GM18517 (cell line): ENCODE results near the gene BPIFB3.

Experiments
- ATAC-seq: cut with Tn5 transposase; IDR thresholded peaks from one replicate; pipeline ENCODE4 v1.9.1; 2021; ENCODE audit warnings: mild to moderate bottlenecking, moderate library complexity; ENCODE audit not compliant: unreplicated experiment

BPIFB3 gene

DNA sequence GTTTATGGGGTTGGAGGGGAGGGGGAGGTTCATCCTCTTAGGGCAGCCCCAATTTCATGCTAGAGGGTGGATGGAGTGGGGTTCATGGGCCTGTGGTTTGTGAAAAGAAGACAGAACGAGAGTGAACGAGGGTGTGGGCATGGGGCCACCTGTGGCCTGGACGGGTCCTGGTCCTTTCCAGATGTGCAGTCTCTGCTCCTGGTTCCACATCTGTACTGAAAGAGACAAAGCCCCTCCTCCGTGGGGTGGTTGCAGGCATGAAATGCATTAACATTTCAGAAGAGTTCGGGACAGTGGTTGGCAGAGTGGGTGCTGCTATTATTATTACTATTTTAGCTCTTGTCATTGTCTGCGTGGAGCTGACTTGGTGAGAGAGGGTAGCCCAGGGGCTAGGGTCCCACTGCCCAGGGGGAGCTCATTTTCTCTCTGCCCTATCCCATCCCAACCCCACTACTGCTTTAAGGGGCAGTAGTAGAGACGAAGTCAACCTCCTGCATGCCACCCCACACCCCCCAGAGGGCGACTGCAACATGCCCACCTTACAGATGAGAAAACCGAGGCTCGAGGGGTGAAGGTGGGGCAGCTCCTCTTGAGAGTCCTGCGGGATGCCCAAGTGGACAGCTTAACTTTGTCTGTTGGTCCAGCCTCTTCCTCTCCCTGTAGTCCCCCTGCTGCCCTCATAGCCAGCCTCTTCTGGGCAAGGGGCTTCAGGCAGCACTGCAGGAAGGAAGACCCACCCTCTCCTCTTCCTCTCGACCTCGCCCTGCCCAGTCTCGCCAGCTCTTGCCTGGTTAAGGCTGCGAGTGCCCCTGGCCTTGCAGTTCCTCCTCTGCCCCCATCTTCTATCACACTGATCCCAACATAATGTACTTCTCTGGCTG lies 37.8 kb upstream of the BPIFB3 start:
- ATAC-seq: no peak

DNA sequence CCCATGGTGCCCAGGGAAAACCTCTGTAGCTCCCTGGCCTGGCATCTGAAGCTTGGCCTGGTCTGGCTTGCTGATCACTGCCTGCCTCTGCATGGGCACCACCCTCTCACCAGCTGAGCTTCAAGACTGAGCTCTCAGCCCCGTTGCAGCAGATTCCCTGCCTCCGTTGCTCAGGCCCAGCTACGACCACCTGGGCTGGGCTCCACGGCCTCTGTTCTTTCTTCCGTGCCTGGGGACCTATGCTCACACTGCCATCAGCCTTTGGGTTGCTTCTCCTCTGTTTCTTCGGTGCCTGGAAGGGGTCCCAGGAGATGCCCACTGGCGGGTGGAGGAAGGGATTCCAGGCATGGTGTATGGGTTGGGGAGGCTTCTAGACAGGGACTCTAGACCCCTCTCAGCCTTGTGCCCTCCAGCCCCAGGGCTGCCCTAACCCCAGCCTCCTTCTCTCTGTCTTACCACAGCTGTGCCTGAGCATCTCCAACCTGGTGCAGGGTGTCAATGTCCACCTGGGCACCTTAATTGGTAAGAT lies 37.1 kb upstream of the BPIFB3 start:
- no peak for ATAC-seq

DNA sequence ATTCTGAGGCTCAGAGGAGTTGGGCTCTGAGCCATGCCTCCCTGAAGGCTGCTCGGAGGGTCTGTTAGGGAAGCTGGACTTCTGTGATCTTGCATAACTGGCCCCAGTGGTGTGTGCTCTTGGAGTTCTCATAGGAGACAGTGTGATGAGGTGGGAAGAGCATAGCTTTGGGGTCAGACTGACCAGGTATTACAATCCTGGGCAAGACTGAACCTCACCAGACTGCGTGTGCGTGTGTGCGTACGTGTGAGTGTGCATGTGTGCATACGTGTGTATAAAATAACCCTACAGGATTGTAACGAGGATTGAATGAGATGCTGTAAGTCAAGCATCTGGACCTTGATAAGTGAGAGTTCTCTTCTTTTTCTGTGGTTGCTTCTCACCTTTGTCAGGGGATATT lies 36.2 kb upstream of the BPIFB3 start:
- ATAC-seq: no peak

DNA sequence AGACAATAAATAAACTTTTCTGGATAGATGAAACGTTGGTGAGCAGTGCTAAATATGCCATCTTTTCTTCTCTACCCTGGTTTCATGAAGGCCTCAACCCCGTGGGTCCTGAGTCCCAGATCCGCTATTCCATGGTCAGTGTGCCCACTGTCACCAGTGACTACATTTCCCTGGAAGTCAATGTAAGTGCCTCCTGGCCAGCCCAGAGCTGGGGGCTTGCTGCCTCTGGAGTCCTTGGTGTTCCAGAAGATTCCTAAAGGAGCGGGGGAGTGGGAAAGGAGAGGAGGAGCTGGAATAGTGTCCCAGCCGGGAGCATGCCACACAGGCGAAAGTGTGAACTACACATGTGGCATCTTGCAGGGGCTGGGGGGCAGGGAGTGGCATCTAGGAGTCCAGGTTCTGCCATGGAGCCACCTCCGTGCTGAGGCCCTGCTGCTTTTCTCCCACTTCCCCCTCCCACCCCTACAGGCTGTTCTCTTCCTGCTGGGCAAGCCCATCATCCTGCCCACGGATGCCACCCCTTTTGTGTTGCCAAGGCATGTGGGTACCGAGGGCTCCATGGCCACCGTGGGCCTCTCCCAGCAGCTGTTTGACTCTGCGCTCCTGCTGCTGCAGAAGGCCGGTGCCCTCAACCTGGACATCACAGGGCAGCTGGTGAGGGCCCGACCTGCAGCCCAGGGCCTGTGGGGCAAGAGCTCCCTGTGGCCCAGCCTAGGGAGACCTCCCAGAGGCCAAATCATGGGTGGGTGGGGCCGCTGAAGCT lies 35.4 kb upstream of the BPIFB3 start:
- ATAC-seq: no peak

DNA sequence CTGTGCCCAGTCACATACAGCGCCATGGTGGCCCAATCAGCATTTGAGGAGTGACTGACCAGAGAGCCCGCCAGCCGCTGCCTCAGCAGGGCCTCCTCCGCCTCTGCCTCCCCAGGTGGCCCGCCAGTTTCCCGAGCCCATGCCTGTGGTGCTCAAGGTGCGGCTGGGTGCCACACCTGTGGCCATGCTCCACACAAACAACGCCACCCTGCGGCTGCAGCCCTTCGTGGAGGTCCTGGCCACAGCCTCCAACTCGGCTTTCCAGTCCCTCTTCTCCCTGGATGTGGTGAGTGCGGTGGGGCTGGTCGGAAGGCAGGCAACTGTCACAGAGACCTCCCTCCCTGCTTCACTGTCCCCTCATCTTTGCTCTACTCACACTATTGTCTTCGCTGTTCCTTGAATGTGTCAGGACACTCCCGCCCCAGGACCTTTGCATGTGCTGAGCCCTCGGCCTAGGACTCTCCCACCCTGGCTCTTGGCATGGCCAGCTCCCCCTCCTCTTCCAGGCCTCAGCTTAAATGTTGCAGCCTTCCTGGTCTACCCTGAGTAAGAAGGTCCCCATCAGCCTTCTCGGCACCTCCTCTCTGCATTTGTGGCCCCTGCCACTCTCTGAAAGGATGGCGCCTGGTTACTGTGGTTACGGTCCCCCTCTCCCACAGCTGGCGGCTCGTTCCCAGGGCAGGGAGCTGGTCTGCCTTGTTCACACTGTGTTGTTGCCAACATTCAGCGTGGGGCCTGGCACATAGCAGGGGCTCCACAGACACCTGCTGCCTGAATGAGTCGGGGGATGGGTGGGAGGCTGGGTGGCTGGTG lies 34.0 kb upstream of the BPIFB3 start:
- no peak for ATAC-seq

DNA sequence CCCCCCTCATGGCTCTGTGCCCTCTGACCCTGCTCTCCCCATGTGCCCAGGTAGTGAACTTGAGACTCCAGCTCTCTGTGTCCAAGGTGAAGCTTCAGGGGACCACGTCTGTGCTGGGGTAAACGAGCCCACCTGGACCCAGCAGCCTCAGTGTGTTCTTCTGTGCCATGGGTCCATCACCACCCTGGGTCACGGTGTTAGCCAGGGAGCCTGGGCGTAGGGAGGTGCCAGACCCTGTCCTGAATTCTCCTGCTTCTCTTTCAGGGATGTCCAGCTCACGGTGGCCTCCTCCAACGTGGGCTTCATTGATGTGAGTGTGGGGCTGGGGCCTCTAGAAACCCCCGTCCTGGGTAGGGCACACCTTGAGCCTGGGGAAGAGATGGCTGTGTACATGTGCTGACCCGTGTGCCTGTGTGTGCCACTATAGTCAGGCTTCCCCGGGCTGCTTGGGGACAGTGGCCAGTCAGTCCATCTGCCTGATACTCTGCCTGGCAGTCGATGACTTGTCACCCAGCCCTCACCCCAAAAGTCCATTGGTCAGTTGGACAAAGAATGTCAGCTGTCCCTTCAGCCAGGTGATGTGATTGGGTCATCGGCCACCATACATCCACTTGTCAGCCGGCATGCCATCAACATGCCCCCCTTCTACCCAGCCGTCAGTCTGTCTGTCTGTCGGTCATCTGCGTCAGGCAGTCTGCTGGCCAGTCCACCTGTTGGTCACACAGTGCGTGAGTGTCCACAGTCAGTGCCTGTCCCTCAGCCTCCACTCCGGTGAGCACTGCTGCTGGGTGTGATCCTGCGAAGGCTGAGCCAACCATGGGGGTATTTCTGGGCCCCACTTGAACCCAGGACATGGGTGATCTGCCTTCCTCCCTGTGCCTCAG lies 33.2 kb upstream of the BPIFB3 start:
- no peak for ATAC-seq

DNA sequence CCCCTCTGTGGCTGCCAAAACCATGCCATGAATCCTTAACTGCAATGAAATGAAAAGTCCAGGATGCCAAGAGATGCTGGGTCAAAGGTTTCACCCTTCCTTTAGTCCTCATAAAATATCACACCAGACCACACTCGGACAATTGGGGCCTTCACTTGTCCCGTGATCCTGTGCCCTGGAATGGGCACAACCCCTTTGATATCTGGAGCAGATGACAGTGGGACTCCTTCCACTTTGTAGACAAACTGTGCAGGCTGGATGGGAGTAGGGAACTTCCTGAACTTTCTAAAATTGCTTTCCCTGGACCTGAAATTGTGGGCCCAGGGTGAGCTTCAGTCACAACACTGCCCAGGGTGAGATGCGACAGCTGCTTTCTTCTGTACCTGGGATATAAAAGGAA lies 31.8 kb upstream of the BPIFB3 start:
- no peak for ATAC-seq

DNA sequence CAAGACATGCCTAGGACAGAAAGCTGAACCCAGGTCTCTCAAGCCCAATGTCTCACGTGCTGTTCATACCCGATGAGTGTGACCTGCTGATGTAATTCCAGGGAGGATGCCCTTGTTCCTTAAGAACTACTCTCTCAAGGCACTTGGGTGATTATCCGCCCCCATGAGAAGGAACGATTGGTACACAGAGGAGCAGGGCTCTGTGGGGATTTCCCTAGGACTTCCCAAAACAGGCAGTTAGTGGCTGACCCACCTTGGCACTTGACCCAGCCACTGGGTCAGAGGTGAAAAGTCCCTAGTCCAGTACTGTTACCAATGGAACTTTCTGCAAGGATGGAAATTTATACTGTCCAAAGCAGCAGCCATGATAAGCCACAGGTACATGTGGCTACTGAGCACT lies 31.4 kb upstream of the BPIFB3 start:
- no peak for ATAC-seq

DNA sequence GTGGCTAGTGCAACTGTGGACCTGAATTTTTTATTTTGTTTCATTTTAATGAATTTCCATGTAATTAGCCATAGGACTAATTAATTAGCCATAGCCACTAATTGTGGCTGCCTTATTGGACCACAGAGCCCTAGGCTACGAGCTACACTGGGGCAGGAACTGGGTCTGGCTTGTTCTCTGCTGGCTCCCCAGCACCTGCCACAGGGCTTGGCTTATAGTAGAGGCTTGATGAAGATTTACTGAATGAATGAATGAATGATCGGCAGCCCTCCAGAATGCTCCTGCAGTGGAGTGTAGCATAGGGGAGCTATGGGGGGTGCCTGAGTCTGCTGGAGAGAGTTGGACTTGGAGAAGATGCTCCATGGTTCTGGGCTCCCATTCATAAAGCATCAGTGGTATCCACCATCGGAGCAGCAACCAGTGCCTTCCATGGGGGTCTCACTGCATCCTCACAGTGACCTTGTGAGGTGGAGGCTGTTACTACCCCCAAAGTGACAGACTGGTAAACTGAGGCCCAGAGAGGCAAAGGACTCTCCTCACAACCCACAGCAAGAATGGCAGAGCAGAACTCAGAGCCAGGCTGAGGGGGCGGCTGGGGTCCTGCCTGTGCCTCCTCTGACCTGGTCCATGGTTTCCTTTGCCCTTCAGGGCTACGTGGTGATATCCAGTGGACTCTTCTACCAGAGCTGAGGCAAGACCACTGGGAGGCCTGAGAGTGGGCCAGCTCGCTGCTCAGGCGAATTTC lies 30.8 kb upstream of the BPIFB3 start:
- ATAC-seq: no peak

DNA sequence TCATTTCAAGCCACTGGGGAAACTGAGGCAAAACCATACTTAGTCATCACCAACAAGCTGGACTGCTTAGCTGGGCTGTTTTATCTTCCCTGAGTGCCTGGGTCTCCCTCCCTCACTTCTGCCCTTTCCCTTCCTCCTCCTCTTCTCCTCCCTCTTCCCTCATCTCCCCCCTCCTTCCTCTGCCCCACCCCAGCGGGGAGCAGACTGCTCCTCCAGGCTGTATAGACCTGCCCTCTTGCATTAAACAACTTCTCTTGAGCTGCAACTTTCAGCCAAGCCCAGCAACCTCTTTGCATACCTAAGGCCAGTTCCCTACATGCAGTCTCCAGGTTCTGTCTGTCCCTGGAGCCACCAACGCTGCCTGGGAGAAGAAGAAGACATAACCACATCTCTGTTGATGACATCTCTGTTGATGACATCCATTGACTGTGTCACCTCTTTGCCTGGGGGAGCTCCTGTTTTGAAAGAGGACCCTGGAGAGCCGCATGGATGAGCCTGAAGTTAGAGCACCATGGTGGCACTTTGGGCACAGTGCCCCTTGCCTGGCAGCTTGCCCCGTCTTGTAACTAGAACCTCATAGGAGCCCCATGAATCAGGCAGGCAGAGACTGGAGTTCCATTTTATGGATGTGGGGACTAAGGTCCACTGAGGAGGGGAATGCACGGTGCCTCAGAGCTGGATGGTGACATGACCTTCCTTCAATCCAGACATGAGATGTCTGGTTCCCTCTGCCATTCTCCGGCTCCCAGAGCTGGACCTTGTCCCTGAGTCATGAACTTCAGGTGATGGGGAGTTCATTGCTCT lies 30.1 kb upstream of the BPIFB3 start:
- ATAC-seq: no peak

DNA sequence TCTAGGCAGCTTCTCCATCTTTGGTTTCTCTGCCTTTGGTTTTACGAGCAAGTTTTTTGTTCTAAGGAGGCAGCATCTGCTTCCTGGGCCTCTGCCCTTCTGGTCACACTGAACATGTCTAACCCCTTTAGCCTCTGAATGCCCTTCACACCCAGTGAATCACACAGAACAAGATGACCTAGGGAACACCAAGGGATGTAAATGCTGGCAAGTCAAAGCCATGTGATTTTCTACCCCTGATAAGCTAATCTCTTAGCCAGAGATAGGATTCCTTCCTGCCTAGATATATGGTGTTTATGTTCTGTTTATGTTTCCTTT lies 29.5 kb upstream of the BPIFB3 start:
- no peak for ATAC-seq

DNA sequence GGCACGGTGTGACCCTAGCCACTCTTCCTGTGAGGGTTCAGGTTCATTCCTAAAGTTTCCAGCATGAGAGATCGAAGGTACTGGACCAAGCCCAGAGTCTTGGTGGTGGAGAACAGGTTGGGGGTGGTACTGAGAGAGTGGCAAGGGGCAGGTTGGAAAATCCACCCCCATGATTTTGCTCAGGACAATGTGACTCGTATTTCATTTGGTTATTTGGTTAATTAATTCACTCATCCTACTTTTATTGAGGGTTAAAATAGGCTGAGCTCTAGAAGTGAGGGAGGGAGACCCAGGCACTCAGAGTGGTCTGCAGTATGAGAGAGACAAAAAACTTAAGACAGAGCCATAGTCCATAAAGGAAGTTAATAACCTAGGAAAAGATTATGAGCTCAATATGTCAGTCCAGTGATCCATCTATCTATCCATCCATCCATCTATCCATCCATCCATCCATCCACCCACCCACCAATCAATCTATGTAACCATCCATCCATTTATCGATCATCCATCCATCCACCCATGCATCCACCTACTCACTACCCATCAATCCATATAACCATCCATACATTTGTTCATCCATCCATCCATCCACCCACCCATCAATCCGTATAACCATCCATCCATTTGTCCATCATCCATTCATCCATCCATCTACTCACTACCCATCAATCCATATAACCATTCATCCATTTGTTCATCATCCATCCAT lies 28.9 kb upstream of the BPIFB3 start:
- no peak for ATAC-seq

DNA sequence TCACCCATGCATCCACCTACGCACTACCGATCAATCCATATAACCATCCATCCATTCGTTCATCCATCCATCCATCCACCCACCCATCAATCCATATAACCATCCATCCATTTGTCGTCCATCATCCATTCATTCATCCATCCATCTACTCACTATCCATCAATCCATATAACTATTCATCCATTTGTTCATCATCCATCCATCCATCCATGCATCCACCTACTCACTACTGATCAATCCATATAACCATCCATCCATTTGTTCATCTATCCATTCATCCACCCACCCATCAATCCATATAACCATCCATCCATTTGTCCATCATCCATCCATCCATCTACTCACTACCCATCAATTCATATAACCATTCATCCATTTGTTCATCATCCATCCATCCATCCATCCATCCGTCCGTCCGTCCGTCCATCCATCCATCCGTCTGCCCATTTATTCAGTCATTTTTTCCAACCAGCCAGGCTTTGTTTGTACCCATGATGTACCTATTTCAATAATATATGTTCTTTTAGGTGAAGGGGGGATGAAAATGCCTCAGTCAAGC lies 28.3 kb upstream of the BPIFB3 start:
- ATAC-seq: no peak

DNA sequence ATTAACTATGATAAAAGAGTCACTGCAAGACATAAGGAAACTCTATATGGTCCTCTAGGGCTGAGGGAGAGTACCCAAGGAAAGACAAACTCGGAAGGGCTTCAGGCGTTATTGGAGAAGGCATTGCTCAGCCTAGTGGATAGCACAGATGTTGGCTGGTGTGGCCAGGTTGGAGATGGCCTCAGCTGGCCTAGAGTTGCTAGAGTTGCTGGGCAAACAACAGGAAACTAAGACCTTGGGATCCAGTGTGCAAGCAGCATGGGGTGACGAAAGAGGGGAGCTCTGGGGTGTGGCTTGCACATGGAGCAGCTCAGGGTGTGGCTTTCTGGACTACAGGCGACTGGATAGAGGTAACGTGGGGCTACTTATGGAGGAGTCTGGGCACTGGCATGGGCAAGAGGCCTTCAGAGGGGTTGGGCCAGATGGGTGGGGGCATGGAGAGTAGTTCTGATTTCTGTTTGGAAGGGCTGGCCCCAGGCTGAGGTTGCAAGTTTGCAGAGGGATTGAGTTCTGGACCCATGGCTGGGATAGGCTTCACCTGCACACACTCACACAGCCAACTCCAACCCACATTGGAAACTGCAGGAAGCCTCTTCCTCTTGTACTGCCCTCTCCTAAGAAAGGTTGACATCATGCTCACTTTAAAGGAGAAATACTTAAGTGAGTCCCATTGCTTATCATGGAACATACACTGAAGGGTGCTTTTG lies 27.5 kb upstream of the BPIFB3 start:
- no peak for ATAC-seq

DNA sequence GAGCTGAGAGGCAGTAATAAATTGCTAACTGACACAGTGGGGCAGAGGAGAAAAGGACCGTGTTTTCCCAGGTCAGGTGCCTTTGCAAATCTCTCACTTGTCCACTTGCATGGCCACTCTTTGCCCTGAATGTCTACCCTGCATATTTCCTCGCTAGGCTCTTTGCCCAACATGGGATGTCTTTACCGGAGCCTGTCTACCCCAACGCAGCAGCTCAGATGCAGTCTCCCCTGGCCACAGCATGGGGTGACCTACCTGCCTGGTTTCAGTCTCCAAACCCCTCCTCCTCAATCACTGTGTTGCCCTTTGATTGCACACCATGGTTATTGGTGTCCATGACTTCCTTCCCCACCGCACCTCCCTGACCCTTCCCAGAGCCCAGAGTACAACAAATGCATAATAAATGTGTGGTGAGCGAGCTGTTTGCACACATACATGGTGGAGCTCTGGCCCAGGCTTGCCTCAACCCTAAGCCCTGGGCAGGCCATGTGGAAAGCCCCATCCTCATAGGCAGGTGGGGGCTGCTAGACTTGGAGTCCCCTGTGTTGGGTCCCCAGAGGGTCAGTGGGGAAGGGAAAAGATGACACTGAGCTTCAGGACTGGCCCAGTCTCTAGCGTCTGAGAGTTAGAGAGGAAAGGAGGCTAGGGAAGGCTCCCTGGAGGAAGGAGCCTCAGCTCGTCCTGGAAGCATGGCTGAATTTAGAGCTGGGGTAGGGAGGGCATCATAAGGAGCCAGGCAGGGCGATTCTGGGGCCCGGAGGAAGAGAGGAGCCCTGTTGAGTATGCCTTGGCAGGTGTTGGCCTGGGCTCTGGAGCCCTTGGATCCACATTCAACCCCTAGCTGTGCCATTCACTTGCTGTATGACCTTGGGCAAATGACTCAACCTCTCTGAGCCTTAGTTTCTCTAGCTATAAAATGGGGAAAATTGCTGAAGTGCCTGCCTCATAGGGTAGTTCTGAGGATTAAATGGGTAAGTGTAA lies 26.6 kb upstream of the BPIFB3 start:
- no peak for ATAC-seq
